GM21825 (cell line): ENCODE measurements around the gene ANAPC13.
A peak's percentile ranks its signal among the peaks of the same experiment; 100 is the strongest.

ENCODE experiments used
- ATAC-seq: cut with Tn5 transposase; IDR thresholded peaks from one replicate; pipeline ENCODE4 v1.9.1; 2021; ENCODE audit warnings: mild to moderate bottlenecking, moderate library complexity; ENCODE audit not compliant: unreplicated experiment

ANAPC13 gene, protein sequence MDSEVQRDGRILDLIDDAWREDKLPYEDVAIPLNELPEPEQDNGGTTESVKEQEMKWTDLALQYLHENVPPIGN

GRCh38 chr3:134485718-134486576 is at the start of gene ANAPC13, which contains the start of gene CEP63:
ANAPC13 (minus strand) TSS chr3:134485985; CDS start chr3:134482904, 3,081 bp downstream.
CEP63 (plus strand) TSS chr3:134486057; CDS start chr3:134495321, 9,264 bp downstream.
- ATAC-seq: peak; percentile 77

DNA sequence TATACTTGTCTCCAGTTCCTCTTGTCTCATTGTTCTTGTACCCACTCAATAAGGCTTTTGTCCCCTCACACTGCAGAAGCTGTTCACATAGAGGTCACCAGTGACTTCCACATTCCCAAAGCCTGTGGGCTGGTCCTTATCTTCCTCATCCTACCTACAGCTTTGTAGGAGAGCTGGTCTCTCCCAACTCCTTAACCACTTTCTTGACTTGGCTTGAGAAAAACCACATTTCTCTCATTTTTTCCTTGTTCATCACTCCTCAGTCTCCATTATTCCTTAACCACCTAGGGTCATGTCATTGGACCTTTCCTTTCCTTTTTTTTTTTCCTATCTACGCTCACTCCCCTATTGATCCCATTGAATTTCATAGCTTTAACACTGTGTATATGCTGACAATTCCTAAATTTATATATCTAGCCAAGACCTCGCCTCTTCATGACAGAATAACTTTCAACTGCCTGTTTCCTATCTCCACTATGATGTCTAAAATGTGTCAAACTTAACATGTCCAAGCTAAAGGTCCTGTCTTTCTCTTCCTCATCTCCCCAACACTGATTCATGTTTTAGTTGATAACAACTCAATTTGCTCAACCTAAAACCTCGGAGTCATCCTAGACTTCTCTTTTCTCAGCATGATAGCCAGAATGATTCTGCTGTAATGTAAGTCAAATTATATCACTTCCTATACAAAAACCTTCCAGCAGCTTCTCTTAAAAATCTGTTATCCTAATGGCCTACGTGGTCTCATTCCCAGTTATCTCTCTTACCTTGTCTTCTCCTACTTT is 49.6 kb upstream of the ANAPC13 start:
- ATAC-seq: no peak

DNA sequence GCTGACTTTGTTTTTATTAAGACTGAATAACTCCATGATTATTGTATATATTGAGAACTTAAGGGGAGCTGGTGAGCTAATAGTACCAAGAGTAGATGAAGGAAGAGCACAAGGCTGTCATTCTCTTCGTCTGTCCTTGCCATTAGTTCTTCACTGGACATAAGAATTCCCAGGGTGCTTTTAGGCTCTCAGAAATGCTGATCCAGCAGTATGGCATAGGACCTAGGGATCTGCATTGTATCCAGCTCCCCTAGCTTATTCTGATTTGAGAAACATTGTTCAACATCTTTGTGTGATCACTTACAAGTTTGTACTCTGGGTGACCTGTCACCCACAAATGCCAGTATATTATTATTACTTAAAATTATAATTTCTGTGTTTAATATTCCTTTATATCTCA is 47.7 kb upstream of the ANAPC13 start:
- ATAC-seq: no peak

GRCh38 chr3:134527538-134528186 is 41.9 kb upstream of the ANAPC13 start:
- no peak for ATAC-seq

GRCh38 chr3:134527037-134527436 is 41.3 kb upstream of the ANAPC13 start:
- ATAC-seq: no peak

- ATAC-seq: no peak
Observed at GRCh38 chr3:134526319-134526718, 40.5 kb upstream of the ANAPC13 start.

- ATAC-seq: no peak
Observed at GRCh38 chr3:134525293-134525692, 39.5 kb upstream of the ANAPC13 start.

DNA sequence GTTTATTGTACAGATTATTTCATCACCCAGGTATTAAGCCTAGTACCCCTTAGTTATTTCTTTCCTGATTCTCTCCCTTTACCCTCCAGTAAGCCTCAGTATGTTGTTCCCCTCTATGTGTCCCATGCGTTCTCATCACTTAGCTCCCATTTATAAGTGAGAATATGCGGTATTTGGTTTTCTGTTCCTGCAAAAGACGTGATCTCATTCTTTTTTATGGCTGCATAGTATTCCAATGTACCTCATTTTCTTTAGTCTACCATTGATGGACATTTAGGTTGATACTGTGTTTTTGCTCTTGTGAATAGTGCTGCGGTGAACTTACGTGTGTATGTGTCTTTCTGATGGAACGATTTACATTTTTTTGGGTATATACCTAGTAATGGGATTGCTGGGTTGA is 36.8 kb upstream of the ANAPC13 start:
- ATAC-seq: no peak

GRCh38 chr3:134517791-134518190 is 32.0 kb upstream of the ANAPC13 start:
- ATAC-seq: no peak

DNA sequence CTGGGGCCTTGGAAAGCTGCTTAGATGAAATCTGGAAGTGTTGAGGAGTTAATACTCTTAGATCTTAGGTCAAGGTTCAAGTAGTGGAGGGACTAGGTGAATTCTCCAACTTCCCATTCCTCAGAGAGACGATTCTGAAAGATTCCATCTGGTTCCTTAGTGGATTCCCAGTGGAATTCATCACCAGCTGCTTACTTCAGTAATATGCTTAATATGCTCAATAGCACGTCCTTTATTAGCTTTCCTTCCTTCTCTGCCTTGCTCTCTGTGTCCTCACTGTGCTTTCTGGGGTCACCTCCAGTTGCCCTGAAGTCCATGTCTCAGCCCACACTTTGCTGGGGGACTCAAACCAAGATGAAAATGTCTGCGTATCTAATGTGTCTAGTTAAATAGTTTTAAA is 31.1 kb upstream of the ANAPC13 start:
- ATAC-seq: no peak

GRCh38 chr3:134511500-134511899 is 25.7 kb upstream of the ANAPC13 start:
- ATAC-seq: no peak

DNA sequence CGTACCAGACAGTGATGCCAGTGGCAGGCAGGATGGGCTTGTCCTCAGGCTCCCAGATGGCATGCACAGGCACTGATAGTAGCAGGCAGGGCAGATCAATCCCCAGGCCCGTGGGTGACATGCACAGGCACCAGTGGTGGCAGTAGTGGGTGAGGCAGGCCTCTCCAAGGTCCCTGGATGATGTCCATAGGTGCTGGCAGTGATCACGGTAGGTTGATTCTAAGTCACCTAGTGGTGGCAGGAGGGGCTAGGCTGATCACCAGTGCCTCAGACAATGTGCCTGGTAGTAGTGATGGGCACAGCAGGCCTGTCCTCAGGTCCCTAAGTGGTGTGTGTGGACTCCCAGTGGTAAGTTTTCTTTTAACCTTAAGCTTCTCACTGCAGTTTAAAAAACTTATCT is 19.7 kb upstream of the ANAPC13 start:
- ATAC-seq: no peak

GRCh38 chr3:134504132-134504531 is 18.3 kb upstream of the ANAPC13 start:
- no peak for ATAC-seq

DNA sequence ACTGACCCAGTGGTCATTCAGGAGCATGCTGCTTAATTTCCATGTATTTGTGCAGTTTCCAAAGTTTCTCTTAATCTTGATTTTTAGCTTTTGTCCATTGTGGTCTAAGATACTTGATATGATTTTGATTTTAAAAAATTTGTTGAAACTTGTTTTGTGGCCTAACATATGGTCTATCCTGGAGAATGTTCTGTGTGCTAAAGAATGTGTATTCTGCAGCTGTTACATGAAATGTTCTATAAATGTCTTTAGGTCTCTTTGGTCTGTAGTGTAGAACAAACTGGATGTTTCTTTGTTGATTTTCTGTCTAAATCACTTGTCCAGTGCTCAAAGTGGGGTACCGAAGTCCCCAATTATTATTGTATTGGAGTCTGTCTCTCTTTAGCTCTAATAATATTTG is 17.5 kb upstream of the ANAPC13 start:
- ATAC-seq: no peak

GRCh38 chr3:134496471-134497071 is 10.8 kb upstream of the ANAPC13 start:
- ATAC-seq: no peak

DNA sequence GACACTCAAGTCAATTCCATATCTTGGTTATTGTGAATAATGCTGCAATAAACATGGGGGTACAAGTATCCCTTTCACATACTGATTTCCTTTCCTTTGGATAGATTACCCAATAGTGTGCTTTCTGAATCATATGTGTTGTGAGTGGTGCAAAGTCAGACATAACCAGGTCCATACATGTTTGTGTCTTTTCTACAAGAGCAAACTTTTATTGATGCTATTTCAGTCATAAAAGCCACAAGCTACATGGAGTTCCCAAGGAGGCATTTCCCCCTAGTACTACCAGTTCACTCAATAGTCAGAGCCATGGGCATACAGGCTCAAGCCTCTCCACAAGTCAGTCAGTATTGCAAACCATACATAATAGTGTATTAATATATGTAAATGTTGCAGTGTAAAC is 10.2 kb upstream of the ANAPC13 start:
- ATAC-seq: no peak

GRCh38 chr3:134494495-134494894 is 8.7 kb upstream of the ANAPC13 start:
- ATAC-seq: no peak

GRCh38 chr3:134487406-134487805 is 1.6 kb upstream of the ANAPC13 start:
- ATAC-seq: peak; percentile 24

DNA sequence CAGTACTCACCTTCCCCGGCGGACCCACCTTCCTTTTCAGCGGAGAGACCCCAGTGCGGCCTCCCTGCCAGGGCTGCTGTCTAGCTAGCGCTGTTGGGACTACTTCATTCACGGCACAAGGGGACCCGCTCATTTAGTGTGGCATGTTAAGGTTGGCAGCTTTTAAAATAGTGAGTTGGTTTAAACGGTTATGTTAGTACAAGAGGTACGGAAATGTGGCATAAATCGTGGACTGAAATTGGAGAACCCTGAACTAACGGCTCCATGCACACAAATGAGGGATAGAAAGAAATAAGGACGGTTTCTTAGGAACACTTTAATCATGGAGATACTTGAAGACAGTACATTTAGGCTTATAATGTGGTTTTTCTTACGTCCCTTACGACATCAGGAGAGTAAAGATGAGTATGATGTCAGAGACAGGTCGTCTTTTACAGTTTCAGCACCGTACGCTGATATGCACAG is 824 bp upstream of the ANAPC13 start:
- no peak for ATAC-seq

GRCh38 chr3:134485075-134485717 is 589 bp downstream of the ANAPC13 start:
- ATAC-seq: no peak
